Measurements from ENCODE around the gene LPIN1. TPM values are rescaled to one million over a fixed set of nuclear protein-coding genes. Genes with fewer than 3 reads are reported as not detected.

The LPIN1 gene
- total RNA-seq, 1 experiment from 2014 or later = 25.0 TPM

DNA sequence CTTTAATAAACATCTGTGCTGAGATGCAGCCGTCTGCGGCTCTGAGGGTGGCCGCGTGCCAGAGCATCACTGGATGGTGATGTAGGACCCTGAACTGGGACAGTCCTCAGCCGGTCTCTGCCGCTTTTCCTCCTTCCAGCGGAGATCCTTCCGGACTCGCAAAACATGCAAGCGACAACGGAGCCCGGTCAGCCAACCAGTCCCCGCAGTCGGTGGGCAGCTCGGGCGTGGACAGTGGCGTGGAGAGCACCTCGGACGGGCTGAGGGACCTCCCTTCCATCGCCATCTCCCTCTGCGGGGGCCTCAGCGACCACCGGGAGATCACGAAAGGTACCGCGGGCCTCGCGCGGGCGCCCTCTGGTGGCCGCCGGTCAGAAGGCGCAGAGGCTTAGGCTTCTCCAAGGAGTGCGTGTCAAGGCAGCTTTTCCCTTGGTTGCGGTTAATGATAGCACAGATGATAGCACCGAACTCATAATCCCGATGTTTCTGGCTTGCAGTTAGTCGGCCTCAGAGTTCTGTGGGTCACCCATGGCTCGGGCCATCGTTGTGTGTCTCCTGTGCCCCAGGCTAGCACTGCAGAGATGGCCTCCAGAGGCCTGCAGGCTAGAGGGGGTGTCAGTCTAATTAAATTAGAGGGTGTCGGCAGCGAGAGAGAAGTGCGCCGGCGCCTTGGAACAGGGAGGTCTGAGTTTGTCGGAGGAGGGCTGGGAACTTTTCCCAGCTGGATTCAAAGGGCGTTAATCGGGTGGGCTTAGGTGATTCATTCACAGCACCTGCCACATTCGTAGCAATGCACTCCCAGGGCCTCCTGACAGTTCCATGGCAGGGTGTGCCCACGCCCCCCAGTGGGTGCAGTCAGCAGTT, 38.5 kb downstream of the LPIN1 start:
- peak; percentile 37 for DNase-seq (ENCODE audit: low read depth)

GRCh38 chr2:11785611-11785940, 39.1 kb downstream of the LPIN1 start:
- no peak for DNase-seq (ENCODE audit: low read depth)

GRCh38 chr2:11786191-11786590, 39.8 kb downstream of the LPIN1 start:
- no peak for DNase-seq (ENCODE audit: low read depth)

DNA sequence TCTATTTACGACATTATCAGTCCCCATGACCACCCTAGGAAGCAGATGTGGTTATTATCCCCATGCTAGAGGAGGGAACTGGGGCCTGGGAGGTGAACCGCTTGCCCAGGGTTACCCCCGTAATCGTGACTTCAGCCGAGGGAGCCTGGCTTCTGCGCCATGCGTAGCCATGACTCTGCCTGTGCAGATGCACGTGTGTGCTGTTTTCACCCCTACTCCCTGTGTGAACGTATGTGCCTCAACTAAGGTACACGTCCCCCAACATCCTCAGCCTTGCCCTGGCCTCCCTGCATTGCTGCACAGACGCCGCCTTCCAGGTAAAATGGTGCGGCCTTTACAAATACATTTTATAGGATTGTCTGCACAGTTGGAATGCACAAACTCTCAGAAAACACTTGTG, 40.2 kb downstream of the LPIN1 start:
- no peak for DNase-seq (ENCODE audit: low read depth)

DNA sequence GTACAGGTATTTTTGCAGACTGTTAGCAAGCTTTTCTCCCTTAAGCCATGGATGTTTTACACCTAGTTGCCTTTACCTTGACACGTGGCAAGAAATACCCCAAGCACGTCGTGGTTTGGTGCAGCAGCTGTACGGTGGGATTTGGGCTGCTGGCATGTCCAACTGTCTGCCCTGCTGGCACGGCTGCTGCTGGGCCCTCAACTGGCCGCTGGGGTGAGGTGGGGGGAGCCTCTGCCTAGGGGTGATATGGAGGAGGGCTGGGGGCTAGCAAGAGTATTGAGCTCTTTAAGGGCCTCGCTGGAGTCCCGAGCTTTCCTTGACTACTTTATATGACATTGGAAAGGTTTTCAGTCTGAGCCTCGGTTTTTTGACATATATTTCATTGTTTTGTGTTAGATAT, 41.6 kb downstream of the LPIN1 start:
- no peak for DNase-seq (ENCODE audit: low read depth)

DNA sequence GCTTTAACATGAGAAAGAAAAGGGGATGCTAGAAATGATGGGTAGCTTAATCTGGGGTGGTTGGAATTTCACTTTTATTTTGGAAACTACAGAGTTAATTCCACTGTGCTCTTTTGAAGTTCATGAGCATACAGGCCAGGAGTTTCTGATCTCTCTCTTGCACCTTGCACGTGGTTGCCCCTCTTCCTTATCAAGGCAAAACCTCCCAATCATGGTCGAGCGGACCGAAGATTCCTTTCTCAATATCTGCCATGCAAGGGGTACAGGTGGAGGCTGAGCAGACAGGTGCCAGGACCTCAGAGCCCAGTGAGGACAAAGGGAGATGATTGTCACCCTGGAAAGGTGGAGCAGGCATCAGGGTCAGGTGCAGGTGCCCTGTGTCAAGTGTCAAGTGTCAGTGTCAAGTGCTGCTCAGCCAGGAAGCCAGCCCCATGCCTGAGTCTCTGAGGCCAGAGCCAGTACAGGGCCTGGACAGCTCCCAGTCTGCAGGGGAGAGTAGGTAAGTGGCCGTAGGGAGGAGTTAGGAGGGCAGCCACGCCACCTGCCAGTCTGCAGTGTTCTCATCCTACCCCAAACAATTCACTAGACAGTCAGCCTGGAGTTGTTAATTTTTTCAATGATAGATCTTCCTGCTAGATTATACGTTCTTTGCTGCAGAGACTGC, 42.2 kb downstream of the LPIN1 start:
- no peak for DNase-seq (ENCODE audit: low read depth)

DNA sequence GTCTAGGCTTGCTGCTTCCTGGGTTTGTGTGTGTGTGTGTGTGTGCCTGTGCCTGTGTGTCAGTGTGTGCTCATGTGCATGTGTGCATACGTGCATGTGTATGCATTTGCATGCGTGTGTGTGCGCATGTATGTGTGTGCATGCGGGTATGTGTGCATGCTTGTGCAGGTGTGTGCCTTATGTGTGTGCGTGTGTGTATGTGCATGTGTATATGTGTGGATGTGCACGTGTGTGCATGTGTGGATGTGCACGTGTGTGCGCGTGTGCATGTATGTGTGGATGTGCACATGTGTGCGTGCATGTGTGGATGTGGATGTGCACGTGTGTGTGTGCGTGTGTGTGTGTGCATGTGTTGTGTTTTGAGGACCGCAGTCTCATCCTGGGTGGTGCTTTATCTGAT, 42.8 kb downstream of the LPIN1 start:
- no peak for DNase-seq (ENCODE audit: low read depth)

- no peak for DNase-seq (ENCODE audit: low read depth)
Measured at GRCh38 chr2:11790228-11790627, 43.8 kb downstream of the LPIN1 start.

- DNase-seq (ENCODE audit: low read depth) = no peak
Measured at GRCh38 chr2:11795590-11795989, 49.2 kb downstream of the LPIN1 start.

GRCh38 chr2:11796190-11797171, 50.0 kb downstream of the LPIN1 start:
- DNase-seq (ENCODE audit: low read depth) = peak; percentile 11

DNA sequence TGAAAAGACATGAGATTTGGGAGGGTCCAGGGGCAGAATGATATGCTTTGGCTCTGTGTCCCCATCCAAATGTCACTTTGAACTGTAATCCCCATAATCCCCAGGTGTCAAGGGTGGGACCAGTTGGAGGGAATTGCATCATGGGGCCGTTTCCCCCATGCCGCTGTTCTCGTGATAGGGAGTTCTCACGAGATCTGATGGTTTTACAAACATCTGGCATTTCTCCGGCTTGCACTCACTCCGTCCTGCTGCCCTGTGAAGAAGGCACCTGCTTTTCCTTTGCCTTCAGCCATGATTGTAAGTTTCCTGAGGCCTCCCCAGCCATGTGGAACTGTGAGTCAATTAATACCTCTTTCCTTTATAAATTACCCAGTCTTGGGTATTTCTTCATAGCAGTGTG, 51.4 kb downstream of the LPIN1 start:
- DNase-seq (ENCODE audit: low read depth) = no peak

DNA sequence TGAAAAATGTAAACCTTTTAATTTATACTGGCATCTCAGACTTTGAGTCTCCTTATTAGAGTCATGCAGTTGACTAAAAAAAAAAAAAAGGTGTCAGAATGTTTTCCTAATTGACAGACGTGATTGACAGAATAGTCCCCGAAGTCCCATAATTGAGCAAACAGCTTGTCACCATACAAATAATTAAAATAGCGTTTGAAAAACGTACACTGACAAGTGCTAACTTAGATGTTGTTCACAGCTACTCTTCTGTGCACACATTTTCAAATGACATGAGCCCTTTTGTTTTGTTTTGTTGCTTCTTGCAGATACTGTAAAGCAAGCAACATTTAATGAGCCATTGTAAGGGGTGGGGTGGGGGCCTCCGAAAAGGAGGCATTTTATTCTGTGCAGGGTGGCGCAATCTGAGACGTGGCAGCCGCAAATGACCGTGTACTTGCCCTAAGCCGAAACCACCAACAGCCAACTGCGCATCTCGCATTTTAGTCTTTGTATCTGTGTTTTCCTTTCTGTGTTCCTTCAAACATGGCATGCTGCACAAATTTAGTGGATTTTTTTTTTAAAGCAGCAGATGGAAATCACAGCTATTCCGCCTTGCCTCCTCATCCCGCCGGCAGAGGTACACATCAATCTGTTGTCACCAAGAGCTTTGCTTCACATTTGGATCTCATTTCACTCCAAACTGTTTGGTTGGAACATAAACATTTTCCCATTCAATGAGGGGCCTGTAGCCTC, 52.4 kb downstream of the LPIN1 start:
- DNase-seq (ENCODE audit: low read depth) = no peak

- DNase-seq (ENCODE audit: low read depth) = no peak
Measured at GRCh38 chr2:11799826-11800225, 53.4 kb downstream of the LPIN1 start.

DNA sequence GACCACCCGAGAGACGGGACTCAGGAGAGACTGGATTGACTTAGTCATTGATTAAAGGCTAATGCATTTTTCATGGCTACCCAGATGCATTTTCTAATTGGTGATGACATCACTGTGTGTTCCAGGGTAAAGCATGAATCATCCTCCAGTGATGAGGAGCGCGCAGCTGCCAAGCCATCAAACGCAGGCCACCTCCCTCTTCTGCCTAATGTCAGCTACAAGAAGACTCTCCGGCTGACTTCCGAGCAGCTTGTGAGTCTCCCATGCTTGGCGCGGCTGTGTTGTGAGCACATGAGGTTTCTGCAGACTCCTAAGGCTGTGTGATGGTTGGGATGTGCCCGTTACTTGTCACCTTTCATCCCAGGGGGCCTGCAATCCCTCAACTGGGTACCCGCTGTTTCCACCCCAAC, 56.4 kb downstream of the LPIN1 start:
- peak; percentile 81 for DNase-seq (ENCODE audit: low read depth)

DNA sequence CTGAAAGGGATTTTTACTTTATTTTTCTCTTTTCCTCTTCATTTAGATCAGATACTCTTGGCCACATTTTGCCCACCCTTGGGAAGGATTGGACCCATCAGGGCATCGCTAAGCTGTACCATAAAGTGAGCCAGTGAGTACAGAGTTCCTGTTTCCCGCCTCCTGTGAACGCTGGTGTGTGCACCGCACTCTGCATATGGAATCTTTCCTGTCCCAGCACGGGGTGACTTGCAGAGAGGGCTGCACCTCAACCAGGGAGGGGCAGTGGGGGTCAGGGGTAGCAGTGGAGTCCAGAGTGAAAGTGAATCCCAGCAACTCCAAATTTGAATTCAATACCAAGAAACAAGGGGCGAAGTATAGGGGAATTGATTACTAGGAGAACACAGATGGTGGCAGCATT, 58.6 kb downstream of the LPIN1 start:
- no peak for DNase-seq (ENCODE audit: low read depth)

DNA sequence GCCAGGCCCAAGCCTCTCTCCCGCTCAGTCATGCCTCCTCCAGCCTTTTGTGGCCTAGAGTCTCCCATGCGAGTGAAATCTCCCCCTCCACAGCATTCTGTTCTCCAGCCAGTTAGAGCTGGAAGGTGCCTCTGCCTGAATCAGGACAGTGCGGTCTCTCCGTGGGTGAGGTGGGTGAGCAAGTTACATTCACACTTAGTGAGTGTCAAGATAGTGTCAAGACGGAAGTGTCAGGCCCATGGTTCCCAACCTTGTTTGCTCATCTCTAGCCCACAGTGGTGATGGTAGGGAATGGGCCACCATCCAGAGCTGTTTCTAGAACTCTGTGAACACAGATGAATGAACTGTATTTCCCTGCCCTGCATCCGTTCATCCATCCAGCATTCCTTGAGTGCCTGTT, 59.5 kb downstream of the LPIN1 start:
- DNase-seq (ENCODE audit: low read depth) = no peak

- peak; percentile 23 for DNase-seq (ENCODE audit: low read depth)
Measured at GRCh38 chr2:11807156-11808015, 61.0 kb downstream of the LPIN1 start.

DNA sequence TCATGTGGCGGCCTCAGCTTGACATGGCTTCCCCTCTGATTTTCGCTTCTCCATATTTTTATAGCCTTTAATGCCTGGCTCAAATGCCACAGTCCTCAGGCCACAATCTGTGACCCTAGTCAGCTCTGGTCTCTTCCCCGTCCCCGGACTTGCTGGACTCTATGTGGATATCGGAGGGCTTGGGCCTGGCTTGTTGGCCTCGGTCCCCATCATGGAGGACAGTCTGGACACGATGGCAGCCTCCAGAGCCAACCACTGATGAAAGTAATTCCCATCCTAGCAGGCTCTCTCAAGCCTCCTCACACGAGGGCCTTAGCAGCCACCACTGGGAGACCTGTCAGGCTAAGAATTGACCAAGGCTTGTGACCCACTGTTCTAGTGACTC, 61.6 kb downstream of the LPIN1 start:
- DNase-seq (ENCODE audit: low read depth) = no peak

DNA sequence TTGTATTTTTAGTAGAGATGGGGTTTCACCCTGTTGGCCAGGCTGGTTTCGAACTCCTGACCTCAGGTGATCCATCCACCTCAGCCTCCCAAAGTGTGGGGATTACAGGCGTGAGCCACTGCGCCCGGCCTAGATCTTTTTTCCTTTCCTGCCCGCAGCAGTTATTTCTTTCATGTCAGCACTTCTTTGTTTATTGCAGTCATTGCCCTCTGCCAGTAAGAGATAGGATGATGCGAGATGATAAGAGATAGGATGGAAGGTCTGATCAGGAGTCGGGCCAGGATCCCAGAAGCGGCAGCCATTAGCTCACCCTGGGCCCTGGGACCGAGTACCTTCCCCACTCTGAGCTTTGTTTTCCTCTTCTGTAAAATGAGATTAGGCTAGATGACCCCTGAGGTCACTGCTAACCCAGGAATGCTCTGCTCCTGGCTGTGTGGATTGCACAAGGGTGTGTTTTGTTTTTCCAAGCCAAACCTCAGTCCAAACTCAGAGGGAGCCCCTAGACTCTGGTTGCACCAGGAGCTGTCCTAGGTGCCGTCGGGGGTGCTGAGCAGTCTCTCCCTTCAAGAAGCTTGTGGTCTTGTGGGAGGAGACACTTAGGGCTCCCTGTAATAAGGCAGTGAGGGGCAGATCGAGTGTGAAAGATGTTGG, 63.3 kb downstream of the LPIN1 start:
- no peak for DNase-seq (ENCODE audit: low read depth)

All from RPMI7951 (cell line).